GM18508 (cell line): Measurements from ENCODE around the gene CALHM1.
"Not testable (repeated sequence)": the region's sequence is repeated elsewhere in the genome, so short reads cannot be mapped to it uniquely, and the experiment has no call there.

Experiments
- ATAC-seq: cut with Tn5 transposase; IDR thresholded peaks from one replicate; pipeline ENCODE4 v1.9.1; 2021; ENCODE audit warnings: moderate number of reproducible peaks; ENCODE audit not compliant: insufficient read depth, unreplicated experiment

Gene CALHM1

DNA sequence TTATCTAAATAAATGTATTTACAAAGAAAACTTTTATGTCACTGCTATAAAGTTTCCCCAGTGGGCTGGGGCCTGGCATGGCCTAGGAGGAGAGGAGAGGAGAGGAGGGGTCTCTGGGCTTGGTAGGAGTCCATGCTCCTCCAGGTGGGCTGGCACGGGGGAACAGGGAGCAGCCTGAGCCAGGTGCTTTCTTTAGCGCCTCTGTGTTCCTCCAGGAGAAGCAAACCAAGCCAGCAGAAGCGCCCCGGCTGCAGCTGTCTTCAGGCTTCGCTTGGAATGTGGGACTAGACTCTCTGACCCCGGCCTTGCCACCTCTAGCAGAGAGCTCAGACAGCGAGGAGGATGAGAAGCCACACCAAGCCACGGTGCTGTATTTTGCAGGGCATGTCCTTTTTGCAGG is 17.1 kb downstream of the CALHM1 start:
- no peak for ATAC-seq

DNA sequence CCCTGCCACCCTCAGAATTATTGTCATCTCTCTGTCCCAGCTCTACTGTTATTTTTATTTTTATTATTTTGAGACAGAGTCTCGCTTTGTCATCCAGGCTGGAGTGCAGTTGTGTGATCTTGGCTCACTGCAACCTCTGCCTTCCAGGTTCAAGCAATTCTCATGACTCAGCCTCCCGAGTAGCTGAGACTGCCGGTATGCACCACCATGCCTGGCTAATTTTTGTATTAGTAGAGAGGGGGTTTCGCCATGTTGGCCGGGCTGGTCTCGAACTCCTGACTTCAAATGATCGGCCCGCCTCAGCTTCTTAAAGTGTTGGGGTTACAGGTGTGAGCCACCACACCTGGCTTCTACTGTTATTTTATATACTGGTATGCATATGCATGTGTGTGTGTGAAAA is 17.5 kb downstream of the CALHM1 start:
- no peak for ATAC-seq

DNA sequence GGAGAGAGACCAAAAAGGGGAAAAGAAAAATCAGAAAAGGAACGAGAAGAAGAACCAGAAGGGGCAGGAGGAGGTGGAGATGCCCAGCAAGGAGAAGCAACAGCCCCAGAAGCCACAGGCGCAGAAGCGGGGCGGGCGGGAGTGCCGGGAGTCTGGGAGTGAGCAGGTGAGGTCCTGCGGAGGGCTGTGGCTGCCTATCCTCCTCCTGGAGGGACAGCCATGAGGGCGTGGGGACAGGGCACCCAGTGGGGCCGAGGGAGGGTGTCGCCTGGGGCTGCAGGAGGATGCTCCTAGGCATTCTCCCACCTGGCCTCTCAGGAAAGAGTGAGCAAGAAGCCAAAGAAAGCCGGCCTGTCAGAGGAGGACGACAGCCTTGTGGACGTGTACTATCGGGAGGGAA is 18.3 kb downstream of the CALHM1 start:
- ATAC-seq: no peak

DNA sequence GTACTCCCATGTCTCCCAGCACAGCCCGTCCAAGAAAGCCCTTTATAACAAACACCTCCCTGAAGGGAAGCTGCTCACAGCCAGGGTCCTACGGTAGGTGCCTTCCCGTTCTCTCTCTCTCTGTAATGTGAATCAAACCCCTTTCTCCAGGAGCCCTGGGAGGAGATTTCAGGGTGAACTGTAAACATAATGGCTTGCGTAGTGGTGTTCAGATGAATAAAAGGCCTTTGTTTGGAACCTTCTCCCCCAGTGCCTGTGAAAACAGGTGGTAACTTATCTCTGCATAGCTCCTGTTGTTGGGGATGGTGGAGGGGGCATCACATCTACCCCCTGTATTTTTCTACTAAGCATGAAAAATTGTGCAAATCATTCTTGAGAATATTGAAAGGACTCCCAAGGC is 18.9 kb downstream of the CALHM1 start:
- ATAC-seq: no peak

DNA sequence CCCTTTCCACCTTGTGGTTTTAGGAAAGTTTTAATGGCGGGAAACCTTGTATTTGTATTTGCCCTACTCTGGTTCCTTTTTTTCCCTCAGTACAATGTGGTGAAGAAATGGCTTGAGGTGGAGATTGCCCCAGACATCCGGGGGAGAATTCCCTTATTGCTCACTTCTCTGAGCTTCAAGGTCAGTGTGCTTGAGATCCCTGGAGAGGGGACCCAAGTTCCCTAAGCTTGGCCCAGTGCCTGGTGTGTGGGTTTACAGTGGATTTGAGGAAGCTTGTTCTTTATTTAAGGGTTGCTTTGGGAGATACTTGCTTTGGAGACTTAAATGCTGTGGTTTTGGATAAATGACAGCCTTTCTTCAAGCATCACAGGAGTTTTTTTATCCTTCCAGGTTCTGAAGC is 24.8 kb downstream of the CALHM1 start:
- ATAC-seq: no peak

DNA sequence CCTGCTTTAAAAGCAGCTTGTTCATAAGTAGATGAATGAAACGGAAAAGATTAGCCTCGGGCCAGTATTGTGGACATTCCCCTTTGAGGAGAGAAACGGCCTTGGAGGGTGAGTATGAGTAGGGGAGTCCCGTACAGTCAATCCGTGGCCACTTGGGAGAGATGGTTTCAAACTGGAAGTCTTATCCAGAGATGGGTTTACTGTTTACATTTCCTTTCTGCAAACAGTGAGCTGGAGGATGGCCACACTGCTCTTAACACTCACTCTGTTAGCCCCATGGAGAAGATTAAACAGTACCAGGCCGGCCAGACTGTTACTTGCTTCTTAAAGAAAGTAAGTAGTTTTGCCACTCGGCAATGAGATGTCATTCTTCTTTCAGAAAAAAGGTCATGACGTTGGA is 26.8 kb downstream of the CALHM1 start:
- ATAC-seq: no peak

DNA sequence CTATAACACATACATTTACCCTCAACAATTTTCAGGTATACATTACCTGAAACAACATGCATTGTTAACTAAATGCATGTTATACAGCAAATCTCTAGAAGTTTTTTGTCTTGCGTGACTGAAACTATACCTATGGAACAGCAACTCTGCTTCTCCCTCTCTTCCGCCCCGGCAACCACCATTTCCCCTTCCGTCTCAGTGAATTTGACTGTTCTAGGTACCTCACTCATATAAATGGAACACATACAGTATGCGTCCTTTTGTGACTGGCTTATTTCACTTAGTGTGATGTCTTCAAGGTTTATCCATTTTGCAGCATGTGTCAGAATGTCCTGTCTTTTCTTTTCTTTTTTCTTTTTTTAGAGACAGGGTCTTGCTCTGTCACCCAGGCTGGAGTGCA is 29.1 kb downstream of the CALHM1 start:
- no peak for ATAC-seq

DNA sequence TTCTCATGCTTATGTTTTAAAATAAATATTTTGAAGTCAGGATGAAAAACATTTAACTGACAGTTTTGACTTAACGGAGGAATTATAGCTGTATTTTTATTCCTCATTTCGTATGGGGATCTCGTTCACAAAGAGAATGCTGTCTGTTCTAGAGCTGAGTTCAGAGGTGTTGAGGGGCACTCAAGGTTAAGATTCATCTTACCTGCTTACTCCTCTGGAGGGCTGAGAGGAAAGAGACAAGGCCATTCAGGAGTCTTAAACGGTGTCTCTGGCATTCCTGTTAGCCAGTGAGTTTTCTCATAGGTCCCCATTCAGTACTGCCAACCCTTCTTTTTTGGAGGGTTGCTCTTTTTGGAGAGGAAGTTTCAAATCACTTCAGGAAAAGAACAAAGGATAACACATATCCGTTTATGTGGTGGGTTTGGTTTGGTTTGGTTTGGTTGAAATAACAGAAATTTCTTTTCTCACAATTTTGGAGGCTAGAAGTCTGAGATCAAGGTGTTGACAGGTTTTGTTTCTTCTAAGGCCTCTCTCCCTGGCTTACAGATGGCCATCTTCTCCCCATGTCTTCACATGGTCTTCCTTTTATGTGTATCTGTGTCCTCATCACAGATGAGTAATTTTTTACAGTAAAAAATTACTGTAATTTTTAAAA is 29.6 kb downstream of the CALHM1 start:
- no peak for ATAC-seq

DNA sequence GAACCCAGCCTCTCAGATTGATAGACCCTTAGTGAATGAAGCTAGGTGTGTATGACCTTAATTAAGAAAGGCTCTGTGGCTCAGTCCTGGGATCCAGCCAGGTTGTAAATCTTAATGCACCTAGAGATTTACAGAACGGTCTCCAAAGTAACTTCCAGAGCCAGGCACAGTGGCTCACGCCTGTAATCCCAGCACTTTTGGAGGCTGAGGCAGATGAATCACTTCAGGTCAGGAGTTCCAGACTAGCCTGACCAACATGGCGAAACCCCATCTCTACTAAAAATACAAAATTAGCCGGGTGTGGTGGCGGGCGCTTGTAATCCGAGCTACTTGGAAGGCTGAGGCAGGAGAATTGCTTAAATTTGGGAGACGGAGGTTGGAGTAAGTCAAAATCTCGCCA is 30.8 kb downstream of the CALHM1 start:
- ATAC-seq: no peak

DNA sequence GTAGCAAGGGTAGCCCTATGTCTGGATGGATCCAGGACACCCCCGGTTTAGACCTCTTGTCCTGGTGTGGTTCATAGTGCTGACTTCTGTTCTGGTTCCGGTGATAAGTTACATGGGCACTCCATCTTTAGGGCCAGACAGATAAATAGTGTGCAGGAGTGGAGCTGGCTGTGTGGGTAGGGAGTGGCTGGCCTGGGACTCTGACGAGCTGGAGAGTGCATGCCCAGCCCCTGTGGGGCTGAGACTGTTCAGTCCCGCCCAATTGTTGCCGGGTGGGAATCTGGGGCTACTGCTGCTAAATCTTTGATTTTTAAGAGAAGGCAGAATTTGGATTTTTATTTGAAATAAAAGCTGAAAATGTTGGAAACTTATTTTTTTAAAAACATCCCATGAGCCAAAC is 35.0 kb downstream of the CALHM1 start:
- ATAC-seq: no peak

DNA sequence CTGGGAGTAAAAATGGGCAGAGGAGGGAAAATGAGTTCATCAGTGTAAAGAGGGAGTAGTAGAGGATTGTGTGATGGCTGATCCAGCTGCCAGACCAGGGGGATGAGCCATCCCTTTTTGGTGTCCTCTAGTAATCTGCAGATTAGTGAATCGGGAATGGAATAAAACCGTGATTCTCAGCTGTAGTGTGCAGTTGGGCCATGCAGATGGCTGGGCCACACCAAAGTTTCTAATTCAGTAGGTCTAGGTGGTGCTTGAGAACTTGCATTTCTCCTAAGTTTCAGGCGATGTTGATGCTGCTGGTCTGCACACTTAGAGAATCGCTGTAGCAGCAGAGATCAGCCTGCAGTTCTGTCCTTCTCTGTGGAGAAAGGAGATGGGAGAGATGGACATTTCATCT is 39.6 kb downstream of the CALHM1 start:
- ATAC-seq: no peak

DNA sequence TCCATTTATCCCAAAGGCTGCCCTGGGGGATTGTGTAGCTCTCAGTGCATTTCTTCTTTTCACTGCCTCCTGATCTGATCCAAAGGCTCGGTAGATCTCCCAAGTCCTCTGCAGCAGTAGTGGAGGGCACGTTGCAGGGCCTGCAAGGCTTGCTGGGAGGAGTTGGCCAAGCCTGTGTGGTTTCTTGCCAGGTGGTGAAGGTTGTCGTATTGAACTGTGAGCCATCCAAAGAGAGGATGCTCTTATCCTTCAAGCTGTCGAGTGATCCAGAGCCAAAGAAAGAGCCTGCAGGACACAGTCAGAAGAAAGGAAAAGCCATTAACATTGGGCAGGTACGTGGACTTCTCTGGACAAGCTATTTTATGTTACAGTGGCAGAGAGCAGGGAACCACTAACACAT is 41.1 kb downstream of the CALHM1 start:
- no peak for ATAC-seq

DNA sequence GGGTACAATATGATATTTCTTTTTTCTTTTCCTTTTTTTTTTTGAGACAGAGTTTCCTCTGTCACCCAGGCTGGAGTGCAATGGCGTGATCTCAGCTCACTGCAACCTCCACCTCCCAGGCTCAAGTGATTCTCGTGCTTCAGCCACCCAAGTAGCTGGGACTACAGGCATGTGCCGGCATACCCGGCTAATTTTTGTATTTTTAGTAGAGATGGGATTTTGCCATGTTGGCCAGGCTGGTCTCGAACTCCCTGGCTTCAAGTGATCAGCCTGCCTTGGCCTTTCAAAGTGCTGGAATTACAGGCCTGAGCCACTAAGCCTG is 41.6 kb downstream of the CALHM1 start:
- ATAC-seq: not testable (repeated sequence)

DNA sequence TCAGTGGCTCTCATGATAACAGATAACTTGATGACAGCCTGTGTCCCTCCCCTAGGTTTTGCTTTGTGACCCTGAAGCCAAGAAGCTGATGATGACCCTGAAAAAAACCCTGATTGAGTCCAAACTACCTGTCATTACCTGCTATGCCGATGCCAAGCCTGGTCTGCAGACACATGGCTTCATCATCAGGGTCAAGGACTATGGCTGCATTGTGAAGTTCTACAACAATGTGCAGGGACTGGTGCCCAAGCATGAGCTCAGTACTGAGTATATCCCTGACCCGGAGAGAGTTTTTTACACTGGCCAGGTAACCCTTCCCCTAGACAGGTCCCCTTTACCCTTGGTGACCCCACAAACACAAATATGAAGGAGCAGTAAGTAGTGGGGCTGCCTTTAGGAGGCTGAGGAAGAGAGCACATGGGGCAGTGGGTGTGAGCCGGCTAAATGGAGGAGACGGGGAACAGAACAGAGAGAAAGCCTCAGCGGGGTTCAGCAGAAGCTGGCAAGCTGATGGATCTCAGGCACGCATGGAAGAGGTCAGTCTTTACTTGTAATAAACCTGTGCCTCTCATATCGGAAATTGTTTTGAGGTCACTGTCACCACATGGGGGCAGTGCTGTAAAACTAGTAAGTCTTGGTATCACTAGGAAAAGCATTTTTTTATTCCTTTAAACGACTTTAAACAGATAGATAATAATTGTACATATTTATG is 42.1 kb downstream of the CALHM1 start:
- no peak for ATAC-seq

DNA sequence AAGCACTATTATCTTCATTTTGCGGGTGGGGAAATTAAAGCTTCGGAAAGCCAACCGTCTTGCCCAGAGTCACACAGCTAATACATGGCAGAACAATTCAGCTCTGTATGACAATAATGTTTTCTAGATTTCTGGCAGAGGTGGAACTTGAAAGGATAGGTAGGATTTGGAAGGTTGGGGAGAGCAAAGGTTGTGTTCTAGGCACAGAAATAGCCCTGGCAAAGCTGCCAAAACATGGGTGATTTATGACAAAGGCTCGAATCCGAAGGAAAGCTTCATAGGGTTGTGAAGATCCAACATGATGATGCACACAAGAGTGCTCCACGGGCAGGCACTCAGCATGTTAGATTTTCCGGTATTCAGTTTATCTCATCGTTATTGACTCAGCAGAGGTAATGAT is 43.1 kb downstream of the CALHM1 start:
- ATAC-seq: no peak

DNA sequence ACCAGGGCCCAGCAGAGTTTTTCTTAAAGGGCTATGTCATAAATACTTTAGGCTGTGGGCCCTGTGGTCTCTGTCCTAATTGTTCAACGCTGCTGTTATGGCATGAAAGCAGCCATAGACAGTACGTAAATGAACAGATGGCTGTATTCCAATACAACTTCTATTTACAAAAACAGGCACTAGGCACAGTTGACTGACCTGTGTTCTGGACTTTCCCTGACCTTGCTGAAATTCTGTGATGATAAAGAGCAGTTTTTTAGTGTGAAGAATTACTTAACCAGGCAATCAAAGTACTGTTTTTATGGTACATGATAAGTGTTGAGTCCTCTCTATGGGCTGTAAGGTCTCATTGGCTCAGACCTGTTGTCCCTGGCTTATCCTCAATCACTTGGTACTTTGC is 45.1 kb downstream of the CALHM1 start:
- ATAC-seq: no peak
